COR-L47 (cell line): ENCODE results near the gene EIF4EBP2.

Experiments used
- DNase-seq: peaks from one replicate; lab custom pipeline; 2025; lab: John Stamatoyannopoulos, UW

The EIF4EBP2 gene

GRCh38 chr10:70404036-70404786, at the start of gene EIF4EBP2:
EIF4EBP2 (plus strand) TSS chr10:70404145; CDS start chr10:70404402, 257 bp downstream.
- DNase-seq: peak; percentile 76

DNA sequence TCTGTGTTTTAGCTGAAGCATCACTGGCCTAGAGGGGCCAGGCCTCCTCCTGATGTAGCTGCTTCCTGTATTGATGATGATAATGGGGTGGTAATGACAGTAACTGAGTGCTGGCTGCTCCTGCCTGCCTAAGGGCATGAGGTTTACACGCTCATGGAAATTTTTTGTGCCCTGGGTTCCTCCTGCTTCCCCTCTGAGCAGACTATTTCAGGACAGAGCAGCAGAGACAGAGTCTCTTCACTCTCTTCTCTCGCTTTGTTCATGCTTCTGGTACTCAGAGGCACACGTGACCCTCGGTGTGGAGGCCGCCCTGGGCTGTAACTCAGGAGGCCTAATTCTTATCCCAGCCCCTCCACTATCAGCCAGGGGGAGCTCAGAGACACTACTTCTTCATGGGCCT, 49.4 kb upstream of the EIF4EBP2 start:
- DNase-seq: no peak

DNA sequence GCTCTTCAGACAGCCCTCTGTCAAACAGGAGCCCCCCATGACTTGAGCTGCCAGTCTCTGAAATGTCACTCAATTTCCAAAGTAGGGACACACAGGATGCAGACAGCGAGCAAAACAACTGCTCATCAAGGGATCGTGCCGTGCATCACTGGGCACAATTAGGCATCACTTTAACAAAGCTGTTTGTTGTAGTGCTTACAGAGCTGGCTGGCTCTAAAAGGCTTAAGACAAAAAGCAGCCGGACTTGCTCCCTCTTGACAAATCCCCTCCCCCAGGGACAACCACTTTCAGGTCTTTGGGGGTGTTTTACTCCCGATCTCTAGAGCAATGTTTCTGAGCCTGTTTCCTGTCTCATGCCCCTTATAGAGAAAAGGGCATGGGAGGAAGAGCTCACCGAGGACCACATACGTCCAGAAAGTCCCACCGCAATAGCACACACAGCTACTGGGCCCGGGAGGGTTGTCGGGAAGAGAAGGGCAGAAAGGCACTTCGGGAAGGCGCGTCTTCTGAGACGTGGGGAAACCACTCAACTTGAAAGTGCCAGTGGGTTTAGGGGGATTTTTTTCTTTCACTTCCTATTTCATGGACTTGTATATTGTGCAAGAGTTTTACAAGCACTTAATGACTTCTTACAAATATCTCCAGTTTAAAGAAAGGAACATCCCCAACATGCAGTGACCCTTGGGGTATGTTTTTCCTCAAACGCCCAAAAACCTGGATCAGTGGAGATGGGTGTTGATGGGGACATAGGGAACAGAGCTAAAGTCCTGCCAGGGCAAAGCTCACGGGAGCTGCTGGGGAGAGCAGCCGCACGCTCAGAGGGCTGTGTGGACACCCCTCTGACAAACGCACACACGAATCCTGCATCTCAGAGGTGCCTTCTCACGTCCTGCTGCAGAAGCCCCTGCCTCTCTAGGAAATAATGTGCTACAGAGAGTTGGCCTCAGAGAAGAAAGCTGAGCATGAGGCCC, 48.6 kb upstream of the EIF4EBP2 start:
- DNase-seq: no peak

- no peak for DNase-seq
Measured at GRCh38 chr10:70357565-70357964, 46.4 kb upstream of the EIF4EBP2 start.

DNA sequence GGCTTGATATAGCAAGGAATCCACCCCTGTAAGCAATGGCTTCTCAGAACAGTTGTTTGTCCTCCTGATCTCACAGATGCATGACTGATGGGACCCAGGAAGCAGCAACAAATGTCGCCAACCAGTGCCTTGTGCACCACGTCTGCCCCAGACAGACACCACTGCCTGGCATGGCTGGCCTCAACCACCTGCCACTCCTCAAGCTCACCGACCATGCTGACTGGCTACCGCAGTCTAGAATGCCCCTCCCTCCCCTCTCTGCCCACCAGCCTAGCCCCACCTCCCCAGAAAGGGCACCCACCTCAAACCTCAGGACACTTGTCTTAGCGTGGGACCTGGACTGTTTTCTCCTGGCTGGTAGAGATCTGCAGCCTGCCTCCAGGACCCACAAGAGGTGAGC, 45.5 kb upstream of the EIF4EBP2 start:
- no peak for DNase-seq

GRCh38 chr10:70359017-70359550, 44.9 kb upstream of the EIF4EBP2 start:
- DNase-seq: no peak

- DNase-seq: no peak
Measured at GRCh38 chr10:70360215-70360614, 43.7 kb upstream of the EIF4EBP2 start.

DNA sequence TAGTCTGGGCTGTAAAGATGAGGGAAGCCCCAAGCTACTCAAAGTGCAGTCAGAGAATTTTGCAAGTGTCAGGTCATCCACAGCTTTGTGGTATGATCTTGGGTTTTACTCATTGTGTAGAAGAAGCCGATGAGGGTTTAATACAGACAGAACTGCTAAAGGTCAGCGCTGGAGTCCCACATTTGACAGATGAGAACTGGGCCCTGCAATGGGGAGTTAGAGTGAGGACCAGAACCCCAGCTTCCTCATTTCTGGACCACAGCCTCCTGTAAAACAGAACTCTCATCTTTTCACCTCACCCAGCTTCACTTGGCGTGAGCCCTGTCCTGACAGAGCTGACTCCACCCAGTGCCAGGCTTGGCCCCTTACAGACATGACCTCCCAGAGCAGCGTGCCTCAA, 41.6 kb upstream of the EIF4EBP2 start:
- no peak for DNase-seq

DNA sequence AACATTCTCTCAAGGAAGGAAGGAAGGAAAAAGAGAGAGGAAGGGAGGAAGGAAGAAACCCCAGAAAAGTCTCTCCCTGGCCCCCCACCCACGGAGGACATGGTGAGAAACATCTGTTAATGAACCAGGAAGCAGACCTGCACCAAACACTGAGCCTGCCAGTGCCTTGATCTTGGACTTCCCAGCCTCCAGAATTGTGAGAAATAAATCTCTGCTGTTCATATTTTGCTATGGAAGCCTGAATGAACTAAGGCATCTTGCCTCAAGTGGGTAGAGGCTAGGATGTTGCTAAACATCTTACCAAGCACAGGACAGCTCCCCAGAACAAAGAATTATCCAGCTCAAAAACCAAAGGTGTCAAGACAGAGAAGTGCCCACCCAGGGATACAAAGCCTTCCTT, 40.7 kb upstream of the EIF4EBP2 start:
- no peak for DNase-seq

DNA sequence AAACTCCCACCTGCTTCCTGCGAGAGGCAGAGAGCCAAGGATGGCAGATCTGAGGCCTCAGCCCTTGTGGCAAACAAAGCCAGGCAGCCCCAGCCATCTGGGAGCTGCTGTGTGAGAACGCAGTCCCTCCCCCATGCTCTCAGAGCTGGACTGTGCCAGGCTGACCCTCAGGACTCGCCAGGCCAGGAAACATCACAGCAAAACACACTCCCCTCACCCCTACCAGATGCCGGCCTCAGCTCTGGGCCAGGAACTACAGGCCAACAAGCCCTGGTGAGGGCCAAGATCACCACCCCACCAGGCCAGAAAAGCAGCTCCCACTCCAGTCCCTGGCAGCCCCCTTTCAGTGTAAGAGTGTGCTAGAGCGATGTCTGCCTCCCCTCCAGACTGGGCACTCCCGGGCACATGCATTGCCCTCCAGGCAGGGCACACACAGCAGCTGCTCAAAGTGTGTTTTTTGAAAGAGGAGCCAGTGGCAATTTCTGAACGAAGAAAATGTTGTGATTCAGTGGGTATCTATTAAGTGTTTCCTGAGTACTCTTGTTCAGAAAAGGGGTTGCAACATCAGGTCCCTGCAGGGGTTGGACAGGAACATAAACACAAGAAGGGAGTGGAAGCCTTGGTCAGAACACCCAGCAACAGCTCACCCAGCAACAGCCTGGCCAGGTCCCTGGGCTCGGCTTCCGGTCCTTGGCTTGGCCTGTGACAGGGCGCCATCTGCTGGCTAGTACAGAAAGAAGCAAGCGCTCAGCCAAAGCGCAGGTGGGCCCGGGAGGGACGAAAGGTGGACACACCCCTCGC, 39.8 kb upstream of the EIF4EBP2 start:
- DNase-seq: peak; percentile 74

DNA sequence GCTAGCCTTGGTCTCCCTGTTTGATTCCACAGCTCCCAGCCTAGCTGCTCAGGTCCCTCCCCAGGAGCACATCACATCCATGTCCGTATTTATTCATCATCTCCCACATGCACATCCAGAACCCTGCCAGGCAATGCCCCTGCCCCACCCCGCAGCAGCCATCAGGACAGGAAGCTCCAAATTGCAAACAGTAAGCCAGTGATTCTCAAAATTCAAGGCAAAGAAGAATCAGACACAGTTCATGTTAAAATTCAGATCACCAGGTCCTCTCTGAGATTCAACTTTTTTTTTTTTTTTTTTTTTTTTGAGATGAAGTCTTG, 39.2 kb upstream of the EIF4EBP2 start:
- no peak for DNase-seq

DNA sequence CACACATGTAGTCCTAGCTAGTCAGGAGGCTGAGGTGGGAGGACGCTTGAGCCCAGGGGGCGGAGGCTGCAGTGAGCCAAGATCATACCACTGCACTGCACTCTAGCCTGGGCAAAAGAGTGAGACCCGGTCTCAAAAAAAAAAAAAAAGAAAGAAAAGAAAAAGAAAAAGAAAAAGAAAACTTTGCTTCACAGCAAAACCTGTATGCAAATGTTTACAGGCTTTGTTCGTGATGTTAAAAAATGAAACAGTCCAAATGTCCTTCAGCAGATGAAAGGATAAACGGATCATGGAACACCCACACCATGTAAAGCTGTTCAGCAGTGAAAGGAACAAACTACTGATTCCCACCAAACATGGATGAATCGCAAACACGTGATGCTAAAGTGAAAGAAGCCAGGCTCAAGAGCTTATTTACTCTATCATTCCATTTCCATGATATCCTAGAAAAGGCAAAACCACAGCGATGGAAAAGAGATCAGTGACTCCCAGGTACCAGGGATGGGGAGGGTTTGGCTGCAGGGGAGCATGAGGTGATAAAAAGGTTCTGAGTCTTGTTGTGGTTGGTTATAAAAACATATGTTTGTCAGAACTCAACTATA, 36.6 kb upstream of the EIF4EBP2 start:
- no peak for DNase-seq

GRCh38 chr10:70368774-70369482, 35.0 kb upstream of the EIF4EBP2 start:
- no peak for DNase-seq

- DNase-seq: no peak
Measured at GRCh38 chr10:70369498-70370018, 34.4 kb upstream of the EIF4EBP2 start.

- no peak for DNase-seq
Measured at GRCh38 chr10:70370766-70371165, 33.2 kb upstream of the EIF4EBP2 start.

- no peak for DNase-seq
Measured at GRCh38 chr10:70371846-70372245, 32.1 kb upstream of the EIF4EBP2 start.

DNA sequence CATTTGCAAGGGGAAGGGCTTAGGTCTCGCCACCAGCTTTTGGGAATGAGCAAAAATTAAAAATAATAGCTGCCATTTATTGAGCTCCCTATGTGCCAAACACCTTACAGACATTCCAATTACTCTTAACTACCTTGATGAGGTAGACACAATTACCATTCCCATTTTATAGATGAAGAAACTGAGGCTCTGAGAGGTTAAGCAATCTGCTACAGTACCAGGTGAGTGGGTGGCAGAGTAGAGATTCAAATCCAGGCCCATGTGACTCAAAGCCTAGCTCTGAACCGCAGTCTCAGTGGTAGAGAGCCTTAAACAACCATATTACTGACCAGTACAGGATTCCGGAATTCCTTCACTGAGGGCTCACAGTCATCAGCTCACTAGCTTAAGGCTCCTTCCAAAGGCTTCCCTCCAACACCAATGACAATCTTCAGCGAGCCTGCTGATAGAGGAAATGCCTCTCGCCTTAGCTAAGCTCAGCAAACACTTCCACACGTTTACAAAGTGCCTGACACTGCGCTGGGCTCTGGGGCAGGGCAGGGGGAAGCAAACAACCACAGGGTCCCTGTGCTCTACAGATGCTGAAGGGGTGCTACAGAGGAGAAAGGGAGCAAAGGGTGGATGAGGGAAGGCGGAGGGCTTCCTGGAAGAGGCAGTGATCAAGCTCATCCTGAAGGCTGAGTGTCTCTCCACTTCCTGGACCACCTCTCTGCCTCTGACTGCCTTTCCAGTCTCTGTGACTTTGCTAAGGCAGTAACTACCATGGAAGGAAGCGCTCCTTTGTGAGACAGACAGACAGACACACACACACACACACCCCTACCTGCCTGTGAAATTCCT, 28.9 kb upstream of the EIF4EBP2 start:
- no peak for DNase-seq

GRCh38 chr10:70376436-70377378, 27.2 kb upstream of the EIF4EBP2 start:
- DNase-seq: no peak

DNA sequence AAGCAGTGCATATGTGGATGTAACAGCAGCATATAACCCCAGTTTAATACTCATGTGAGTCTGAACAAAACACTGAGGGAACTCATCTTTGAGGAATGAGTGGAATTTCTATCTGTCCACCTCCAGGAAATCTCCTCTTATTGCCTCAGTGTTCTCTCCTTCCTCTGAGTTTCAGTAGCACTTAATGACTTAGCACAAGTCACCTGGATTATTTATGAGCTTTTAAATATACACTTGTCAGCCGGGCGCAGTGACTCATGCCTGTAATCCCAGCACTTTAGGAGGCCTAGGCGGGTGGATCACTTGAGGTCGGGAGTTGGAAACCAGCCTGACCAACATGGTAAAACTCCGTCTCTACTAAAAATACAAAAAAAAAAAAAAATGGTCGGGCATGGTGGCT, 25.8 kb upstream of the EIF4EBP2 start:
- DNase-seq: no peak
